ENCODE data around the gene PDE8B.
"Not testable (repeated sequence)": the region's sequence is repeated elsewhere in the genome, so short reads cannot be mapped to it uniquely, and the experiment has no call there.

PDE8B gene

GRCh38 chr5:77431719-77432118 is 221.2 kb downstream of the PDE8B start:
- DNase-seq (ENCODE audit: low read depth, low spot score) = no peak

DNA sequence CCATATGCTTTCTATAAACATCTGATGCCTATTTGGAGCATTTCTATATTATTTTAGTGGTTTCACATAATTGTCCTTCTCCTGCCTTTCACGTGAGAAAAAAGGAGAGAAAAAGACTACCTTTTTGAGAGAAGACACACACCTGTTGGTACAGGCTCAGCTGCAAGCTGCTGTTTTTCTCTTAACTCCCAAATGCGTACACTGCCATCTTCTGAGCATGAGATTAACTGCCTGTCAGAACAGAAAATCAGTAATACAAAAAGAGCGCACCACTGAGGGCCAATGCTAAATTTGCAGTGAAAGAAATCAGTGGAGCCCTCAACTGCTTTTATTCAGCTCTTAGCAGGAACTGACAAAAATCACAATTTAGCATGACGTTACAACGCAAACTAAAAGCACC is 226.7 kb downstream of the PDE8B start:
- DNase-seq (ENCODE audit: low read depth, low spot score) = no peak

GRCh38 chr5:77438071-77438470 is 227.6 kb downstream of the PDE8B start:
- DNase-seq (ENCODE audit: low read depth, low spot score) = no peak

- DNase-seq (ENCODE audit: low read depth, low spot score) = no peak
These were observed 233.2 kb downstream of the PDE8B start for GRCh38 chr5:77443670-77444069.

DNA sequence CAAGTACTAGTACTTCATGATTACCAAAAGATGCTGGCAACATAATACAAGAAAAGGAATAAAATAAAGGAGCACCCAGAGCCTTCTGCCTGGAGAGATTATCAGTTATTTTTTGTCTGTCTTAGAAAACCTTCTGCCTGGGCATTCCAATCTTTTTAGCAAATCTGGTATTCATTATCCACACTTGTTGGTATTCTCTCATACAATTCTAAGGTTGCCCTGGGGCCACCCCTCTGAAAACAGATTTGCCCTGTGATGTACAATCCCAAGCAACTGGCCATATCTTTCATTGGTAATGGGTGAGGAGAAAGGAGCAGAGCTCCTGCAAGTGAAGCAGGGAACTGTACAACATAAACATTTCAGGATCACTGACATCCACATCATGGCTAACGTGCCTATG is 233.9 kb downstream of the PDE8B start:
- no peak for DNase-seq (ENCODE audit: low read depth, low spot score)

- no peak for DNase-seq (ENCODE audit: low read depth, low spot score)
These were observed 238.4 kb downstream of the PDE8B start for GRCh38 chr5:77448831-77449230.

- DNase-seq (ENCODE audit: low read depth, low spot score) = no peak
These were observed 238.8 kb downstream of the PDE8B start for GRCh38 chr5:77449277-77449676.

- no peak for DNase-seq (ENCODE audit: low read depth, low spot score)
These were observed 239.5 kb downstream of the PDE8B start for GRCh38 chr5:77449981-77450380.

DNA sequence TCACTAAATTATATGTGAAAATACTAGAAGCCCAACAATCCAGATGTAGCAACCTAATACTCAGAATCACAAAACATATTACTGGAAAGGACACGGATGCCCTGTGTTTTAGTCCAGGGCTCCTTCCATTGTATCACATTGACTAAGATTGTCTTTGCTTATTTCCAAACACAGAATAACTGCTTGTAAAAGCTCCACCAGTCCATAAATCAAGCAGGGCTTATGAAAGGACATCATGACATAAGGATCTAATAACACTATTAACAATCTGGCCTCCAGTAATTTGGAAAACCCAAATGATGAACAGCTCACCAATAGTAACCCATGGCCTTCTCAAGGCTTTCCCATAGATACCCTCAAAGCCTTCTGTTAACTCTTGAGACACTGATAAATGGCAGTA is 241.9 kb downstream of the PDE8B start:
- DNase-seq (ENCODE audit: low read depth, low spot score) = no peak

GRCh38 chr5:77454123-77454522 is 243.6 kb downstream of the PDE8B start:
- no peak for DNase-seq (ENCODE audit: low read depth, low spot score)

GRCh38 chr5:77461287-77461686 is 250.8 kb downstream of the PDE8B start:
- no peak for DNase-seq (ENCODE audit: low read depth, low spot score)

- no peak for DNase-seq (ENCODE audit: low read depth, low spot score)
These were observed 253.4 kb downstream of the PDE8B start for GRCh38 chr5:77463905-77464304.

DNA sequence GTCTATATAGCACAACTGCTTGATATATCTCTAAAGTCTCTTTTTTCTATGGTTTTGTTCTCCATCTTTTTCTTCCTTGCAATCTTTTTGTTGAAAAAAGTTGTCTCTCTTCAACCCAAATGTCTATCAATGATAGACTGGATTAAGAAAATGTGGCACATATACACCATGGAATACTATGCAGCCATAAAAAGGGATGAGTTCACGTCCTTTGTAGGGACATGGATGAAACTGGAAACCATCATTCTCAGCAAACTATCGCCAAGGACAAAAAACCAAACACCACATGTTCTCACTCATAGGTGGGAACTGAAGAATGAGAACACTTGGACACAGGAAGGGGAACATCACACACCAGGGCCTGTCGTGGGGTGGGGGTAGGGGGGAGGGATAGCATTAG is 258.4 kb downstream of the PDE8B start:
- DNase-seq (ENCODE audit: low read depth, low spot score) = not testable (repeated sequence)

- peak; percentile 13 for DNase-seq (ENCODE audit: low read depth, low spot score)
These were observed 264.6 kb downstream of the PDE8B start for GRCh38 chr5:77475041-77475440.

Measured in ELF-1 (cell line).